ENCODE measurements around the gene SLC6A4.
"Not testable (repeated sequence)": the region's sequence is repeated elsewhere in the genome, so short reads cannot be mapped to it uniquely, and the experiment has no call there.

Gene SLC6A4

DNA sequence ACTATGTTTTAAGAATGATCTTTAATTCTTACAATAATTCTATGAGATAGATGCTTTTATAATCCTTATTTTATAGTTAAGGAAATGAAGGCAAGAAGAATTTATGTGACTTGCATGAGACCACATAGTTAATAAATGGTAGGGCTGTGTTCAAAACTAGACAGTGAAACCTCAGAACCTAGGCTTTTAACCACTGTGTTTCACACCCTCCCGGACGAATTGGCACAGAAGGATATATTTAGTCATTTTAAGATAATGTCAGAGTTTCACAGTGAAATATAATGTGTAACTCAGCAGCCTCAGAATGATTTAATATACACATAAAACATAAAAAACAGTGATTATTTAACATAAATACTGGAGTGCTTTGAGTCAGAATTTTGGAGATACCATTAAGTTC is 61.8 kb downstream of the SLC6A4 start:
- no peak for DNase-seq (ENCODE audit: low read depth in 2 of 2)

DNA sequence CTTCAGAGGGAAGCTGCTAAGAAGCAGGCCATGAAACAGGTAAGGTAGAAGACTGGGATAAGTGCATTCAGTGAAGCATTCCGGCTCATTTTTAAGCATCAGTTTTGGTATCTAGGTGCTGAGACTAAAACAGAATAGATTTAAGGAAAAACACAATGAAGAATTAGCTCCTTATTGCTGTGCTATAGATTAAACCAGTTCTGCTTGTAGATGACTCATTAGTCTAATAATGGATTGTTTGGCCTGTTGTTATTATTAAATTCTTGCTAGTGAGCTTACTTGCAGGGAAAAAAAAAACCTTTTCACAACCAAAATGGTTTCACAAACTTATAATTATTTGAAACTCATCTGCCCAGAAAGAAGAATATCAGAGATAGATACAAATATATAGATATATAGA is 62.9 kb downstream of the SLC6A4 start:
- DNase-seq (ENCODE audit: low read depth in 2 of 2): no peak

DNA sequence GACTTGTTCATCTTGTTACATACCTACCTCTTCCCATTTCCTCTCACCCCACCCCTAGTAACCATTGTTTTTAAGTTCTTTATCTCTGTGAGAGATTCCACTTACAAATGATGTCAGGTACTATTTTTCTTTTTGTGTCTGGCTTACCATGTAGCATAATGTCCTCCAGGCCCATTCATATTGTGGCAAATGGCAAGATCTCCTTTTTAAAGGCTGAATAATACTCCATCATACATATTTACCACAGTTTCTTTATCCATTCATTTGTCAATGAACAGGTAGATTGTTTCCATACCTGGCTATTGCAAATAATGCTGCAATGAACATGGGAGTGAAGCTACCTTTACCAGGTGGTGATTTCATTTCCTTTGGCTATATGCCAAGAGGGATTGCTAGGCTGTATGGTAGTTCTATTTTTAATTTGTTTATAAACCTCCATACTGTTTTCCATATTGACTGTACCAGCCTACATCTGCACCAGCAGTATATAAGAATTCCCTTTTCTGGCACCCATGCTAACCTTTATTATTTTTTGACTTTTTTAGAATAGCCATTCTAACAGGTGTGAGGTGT is 65.0 kb downstream of the SLC6A4 start:
- DNase-seq (ENCODE audit: low read depth in 2 of 2): no peak

DNA sequence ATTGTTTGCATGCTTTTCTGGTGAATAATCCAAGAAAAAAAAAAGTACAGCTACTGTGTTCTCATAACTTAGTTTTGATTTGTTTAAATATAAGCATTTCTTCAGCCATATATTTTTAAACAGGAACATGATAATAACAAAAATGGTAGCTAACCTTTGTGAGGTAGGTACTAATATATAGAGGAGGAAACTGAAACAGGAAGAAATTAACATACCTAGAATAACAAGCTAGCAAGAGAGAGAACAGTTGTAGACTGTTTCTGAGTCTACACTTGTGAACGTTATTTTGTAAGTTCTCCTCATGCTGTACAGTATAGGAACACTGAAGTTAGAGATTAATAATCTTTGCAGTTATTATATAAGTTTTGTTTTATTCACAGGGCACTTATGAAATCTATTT is 69.5 kb downstream of the SLC6A4 start:
- no peak for DNase-seq (ENCODE audit: low read depth in 2 of 2)

DNA sequence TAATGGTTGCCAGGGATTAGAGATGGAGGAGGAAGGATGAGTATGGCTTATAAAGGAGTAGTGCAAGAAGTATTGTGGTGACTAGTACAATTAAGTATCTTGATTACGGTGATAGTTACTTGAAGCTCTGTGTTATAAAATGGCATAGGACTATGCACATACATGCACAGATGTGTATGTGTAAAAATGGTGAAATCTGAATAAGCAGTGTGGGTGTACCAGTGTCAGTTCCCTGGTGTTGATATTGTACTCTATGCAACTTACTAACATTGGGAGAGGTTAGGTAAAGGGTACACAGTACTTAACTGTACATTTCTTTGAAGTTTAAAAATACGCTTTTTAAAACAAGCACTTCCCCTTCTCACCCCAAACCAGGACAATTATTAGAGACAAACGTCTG is 70.3 kb downstream of the SLC6A4 start:
- no peak for DNase-seq (ENCODE audit: low read depth in 2 of 2)

DNA sequence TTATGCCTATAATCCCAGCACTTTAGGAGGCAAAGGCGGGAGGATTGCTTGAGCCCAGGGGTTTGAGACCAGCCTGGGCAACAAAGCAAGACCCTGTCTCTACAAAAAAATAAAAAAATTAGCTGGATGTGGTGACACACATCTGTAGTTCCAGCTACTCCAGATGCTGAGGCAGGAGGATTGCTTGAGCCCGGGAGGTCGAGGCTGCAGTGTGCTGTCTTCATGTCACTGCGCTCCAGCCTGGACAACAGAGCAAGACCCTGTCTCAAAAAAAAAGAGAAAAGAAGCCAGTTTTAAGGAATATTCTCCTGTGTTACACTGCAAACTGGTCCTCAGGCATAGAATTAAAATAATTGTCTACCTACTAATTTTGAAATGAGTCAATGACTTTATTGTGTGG is 71.0 kb downstream of the SLC6A4 start:
- DNase-seq (ENCODE audit: low read depth in 2 of 2): no peak

DNA sequence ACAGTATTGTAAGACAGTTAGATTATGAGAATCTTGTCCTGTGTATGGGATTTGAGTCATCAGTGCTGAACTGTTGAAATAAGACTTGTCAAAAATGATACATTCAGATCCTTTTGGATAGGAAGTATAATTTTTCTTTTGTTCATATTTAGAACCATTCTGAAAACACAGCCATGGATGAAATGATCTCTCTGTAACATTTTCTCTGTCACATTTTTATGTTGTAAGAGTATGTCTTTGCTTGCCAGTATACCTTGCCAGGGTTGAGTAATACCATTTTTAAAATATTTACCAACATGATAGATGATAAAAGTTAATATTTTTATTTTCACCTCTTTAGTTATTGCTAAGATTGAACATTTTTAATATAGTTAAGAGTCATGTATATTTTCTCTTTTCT is 73.9 kb downstream of the SLC6A4 start:
- no peak for DNase-seq (ENCODE audit: low read depth in 2 of 2)

DNA sequence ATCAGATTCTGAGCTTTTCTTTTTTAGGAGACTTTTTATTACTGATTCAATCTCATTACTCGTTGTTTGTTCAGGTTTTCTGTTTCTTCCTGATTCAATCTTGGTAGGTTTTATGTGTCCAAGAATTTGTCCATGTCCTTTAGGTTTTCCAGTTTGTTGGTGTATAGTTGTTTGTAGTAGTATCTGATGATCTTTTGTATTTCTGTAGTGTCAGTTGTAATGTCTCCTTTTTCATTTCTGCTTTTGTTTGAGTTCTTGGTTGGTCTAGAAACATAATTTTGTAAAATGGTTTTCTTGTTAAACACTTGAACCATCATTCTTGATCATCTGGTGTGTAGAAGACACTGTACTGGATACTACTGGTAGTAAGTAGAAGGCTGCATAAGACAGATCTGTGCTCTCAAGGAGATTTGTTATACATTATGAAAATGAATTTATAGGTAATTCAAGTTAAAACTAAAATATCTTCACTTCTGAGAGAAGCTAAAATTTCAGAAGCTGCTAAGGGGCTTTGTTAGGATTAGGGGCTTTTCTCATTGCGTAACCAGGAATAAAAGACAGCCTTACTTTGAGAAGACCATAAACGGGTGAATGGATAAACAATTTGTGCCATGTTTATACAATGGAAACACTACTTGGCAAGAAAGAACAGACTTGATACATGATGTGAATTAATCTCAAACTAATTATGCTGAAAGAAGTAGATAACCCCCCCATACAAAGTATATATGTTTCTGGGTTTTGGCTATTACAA is 74.9 kb downstream of the SLC6A4 start:
- no peak for DNase-seq (ENCODE audit: low read depth in 2 of 2)

DNA sequence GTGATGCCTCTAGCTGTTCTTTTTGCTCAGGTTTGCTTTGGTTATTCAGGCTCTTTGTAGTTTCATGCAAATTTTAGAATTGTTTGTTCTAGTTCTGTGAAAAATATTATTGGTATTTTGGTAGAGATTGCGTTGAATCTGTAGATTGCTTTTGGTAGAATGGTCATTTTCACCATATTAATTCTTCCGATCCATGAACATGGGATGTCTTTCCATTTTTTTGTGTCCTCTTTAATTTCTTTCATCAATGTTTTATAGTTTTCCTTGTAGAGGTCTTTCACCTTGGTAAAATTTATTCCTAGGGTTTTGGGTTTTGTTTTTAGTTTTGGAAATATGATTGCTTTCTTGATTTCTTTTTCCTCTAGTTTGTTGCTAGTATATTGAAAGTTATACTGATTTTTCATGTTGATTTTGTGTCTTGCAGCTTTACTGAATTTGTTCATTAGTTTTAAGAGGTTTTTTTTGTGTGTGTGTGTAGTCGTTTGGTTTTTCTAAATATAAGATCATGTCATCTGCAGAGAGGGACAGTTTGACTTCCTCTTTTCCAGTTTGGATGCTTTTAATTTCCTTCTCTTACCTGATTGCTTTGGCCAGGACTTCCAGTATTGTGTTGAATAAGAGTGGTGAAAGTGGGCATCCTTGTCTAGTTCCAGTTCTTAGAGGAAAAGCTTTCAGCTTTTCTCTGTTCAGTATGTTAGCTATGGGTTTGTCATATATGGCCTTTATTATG is 76.4 kb downstream of the SLC6A4 start:
- no peak for DNase-seq (ENCODE audit: low read depth in 2 of 2)

DNA sequence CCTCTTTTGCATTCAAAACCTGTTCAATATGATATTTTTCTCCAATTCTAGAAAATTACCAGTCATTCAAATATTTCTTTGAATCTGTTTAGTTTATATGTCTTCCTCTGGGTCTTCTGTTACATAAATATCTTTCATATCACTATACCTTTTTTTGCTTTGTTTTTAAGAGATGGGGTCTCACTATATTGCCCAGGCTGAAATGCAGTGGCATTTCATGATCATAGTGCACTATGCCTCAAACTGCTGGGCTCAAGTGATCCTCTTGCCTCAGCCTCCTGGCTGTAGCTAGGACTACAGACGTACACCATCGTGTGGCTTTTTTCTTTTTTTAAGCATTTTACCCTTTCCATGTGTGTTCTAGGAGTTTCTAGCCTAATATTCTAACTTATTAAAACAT is 80.1 kb downstream of the SLC6A4 start:
- no peak for DNase-seq (ENCODE audit: low read depth in 2 of 2)

DNA sequence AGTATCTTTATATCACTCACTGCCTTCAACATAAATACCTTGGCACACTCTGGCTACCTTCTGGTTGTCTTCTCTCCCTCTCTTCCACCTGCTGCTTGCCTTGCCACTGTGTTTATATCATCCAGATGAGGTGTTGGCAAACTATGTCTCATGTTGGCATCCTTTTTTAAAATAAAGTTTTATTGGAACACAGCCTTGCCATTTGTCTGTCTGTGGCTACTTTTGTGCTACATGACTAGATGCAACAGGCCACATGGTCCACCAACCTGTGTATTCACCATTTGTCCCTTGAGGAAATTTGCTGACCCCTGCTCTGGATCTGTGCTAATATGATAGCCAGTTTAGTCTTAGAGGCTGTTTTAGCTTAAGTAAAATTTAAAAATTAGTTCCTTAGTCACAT is 82.0 kb downstream of the SLC6A4 start:
- DNase-seq (ENCODE audit: low read depth in 2 of 2): no peak

DNA sequence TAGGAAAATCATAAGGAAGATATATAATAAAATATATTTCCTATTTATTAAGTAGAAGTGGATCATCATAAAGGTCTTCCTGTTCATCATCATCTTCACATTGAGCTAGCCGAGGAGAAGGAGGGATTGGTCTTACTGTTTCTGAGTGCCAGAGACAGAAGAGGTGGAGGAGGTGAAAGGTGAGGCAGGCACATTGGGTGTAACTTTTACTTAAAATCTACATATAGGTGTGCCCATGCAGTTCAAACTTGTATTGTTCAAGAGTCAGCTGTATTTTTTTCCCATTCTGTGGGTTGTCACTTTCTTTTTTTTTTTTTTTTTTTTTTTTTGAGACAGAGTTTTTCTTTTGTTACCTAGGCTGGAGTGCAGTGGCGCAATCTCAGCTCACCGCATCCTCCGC is 84.0 kb downstream of the SLC6A4 start:
- DNase-seq (ENCODE audit: low read depth in 2 of 2): no peak

DNA sequence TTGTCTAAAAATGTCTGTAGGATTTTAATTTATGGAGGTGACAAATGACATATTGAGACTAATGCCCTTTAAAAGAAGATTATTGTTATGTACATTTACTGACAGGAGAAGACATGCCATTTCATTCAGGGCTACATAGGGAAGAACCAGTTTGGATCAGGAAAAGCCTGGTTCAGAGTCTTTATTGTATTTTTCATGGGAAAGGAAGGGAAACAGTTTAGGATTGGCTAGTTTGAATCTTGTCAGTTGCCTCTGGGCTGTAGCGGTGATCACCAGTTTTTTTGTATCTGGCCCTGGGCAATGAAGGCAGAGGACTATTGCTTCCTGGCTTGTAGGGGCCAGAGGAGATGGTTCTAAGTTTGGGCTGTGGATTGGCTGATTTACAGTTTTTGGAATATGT is 87.1 kb downstream of the SLC6A4 start:
- DNase-seq (ENCODE audit: low read depth in 2 of 2): no peak

DNA sequence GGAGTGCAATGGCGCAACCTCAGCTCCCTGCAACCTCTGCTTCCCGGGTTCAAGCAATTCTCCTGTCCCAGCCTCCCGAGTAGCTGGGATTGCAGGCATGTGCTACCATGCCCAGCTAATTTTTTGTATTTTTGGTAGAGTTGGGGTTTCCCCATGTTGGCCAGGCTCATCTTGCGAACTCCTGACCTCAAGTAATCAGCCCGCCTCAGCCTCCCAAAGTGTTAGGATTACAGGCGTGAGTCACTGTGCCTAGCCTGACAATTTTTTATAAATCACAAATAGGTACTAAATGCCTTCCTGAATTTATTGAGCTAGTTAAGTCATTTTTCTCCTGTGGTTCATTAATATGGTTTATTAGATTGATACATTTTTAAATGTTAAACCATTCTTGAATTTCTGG is 87.6 kb downstream of the SLC6A4 start:
- DNase-seq (ENCODE audit: low read depth in 2 of 2): not testable (repeated sequence)
